Suppressor macrophage treated with lipopolysaccharide for 1 hour (primary cell): ENCODE results near the gene FSTL4.

ENCODE experiments used
- DNase-seq, 3 donors: peaks; one replicate each; pipeline ENCODE4 v3.0.0-alpha.2; 2020 to 2022

Gene FSTL4

GRCh38 chr5:133276171-133276570 lies 336.2 kb downstream of the FSTL4 start:
- DNase-seq: no peak

- no peak for DNase-seq
Observed at GRCh38 chr5:133275631-133276030, 336.7 kb downstream of the FSTL4 start.

- DNase-seq: no peak
Observed at GRCh38 chr5:133274597-133274935, 337.8 kb downstream of the FSTL4 start.

GRCh38 chr5:133273661-133274596 lies 338.4 kb downstream of the FSTL4 start:
- peak; percentile 16 to 41 (median 22) for DNase-seq

- no peak for DNase-seq
Observed at GRCh38 chr5:133272345-133272744, 340.0 kb downstream of the FSTL4 start.

- DNase-seq: no peak
Observed at GRCh38 chr5:133271606-133272005, 340.7 kb downstream of the FSTL4 start.

GRCh38 chr5:133269691-133270090 lies 342.6 kb downstream of the FSTL4 start:
- DNase-seq: no peak

- peak in 2 of 3 donors; percentile 14 to 18 for DNase-seq
Observed at GRCh38 chr5:133267601-133268000, 344.7 kb downstream of the FSTL4 start.

GRCh38 chr5:133266966-133267365 lies 345.4 kb downstream of the FSTL4 start:
- no peak for DNase-seq

GRCh38 chr5:133266527-133266878 lies 345.8 kb downstream of the FSTL4 start:
- DNase-seq: no peak

GRCh38 chr5:133265720-133266526 lies 346.4 kb downstream of the FSTL4 start:
- DNase-seq: peak in 1 of 3 donors; percentile 26

- DNase-seq: no peak
Observed at GRCh38 chr5:133265257-133265656, 347.1 kb downstream of the FSTL4 start.

- no peak for DNase-seq
Observed at GRCh38 chr5:133262690-133263089, 349.7 kb downstream of the FSTL4 start.

GRCh38 chr5:133261993-133262392 lies 350.3 kb downstream of the FSTL4 start:
- DNase-seq: no peak

- no peak for DNase-seq
Observed at GRCh38 chr5:133260715-133261114, 351.6 kb downstream of the FSTL4 start.

- DNase-seq: no peak
Observed at GRCh38 chr5:133259199-133259997, 352.9 kb downstream of the FSTL4 start.

GRCh38 chr5:133257977-133258376 lies 354.4 kb downstream of the FSTL4 start:
- DNase-seq: no peak

GRCh38 chr5:133256276-133256675 lies 356.1 kb downstream of the FSTL4 start:
- DNase-seq: no peak

GRCh38 chr5:133254803-133255202 lies 357.5 kb downstream of the FSTL4 start:
- no peak for DNase-seq

GRCh38 chr5:133253671-133254070 lies 358.7 kb downstream of the FSTL4 start:
- no peak for DNase-seq

- DNase-seq: no peak
Observed at GRCh38 chr5:133253070-133253469, 359.3 kb downstream of the FSTL4 start.

GRCh38 chr5:133252133-133252480 lies 360.2 kb downstream of the FSTL4 start:
- no peak for DNase-seq
